BJ (cell line): ENCODE results near the gene ALX4. TPM values are rescaled to one million over a fixed set of nuclear protein-coding genes. Genes with fewer than 3 reads are reported as not detected.

Experiments
- CTCF ChIA-PET: fragments of 350-600 bp; formaldehyde crosslinking; extraction: SDS; loops from one replicate; lab custom pipeline; 2021; ENCODE audit warnings: antibody characterized with exemption, inconsistent platforms; lab: Yijun Ruan, JAX
- POLR2A ChIA-PET: fragments of 300-600 bp; sonication (Branson Sonifier 250); formaldehyde crosslinking; extraction: SDS; loops from one replicate; lab custom pipeline; 2021; ENCODE audit warnings: antibody characterized with exemption; lab: Charles Lee
- DNase-seq: peaks from one replicate; pipeline ENCODE4 v3.0.0-alpha.2; 2011; ENCODE audit warnings: low read depth
- H3K27me3 ChIP-seq: 2 replicates; pipeline ENCODE4 v1.6.0; 2011; ENCODE audit warnings: low read length; ENCODE audit not compliant: control insufficient read depth, insufficient read depth
- H3K36me3 ChIP-seq: 2 replicates; pipeline ENCODE4 v1.5.1; 2011; ENCODE audit warnings: low read length; ENCODE audit not compliant: control insufficient read depth, insufficient read depth
- H3K4me3 ChIP-seq: 2 replicates; pipeline ENCODE4 v1.5.1; 2011; ENCODE audit warnings: low read depth, mild to moderate bottlenecking, control low read depth, low read length
- CTCF ChIP-seq: IDR thresholded peaks from 2 replicates; pipeline ENCODE4 v1.5.1; 2011; ENCODE audit warnings: low read depth, mild to moderate bottlenecking, control low read depth, inconsistent platforms, low read length, moderate library complexity; ENCODE audit not compliant: insufficient read depth
- polyA plus RNA-seq: library from polyadenylated mRNA; depleted of rRNA; stranded (reverse); fragments of >200 nt; gene quantifications from 2 replicates; pipeline ENCODE4 v1.2.3, GENCODE V29; 2011

ALX4 gene
- polyA plus RNA-seq, 1 experiment: 2.2 TPM

GRCh38 chr11:44321059-44321458 lies 11.1 kb upstream of the ALX4 start:
- POLR2A ChIA-PET: no interaction called here
- CTCF ChIA-PET: no interaction called here
- no peak for DNase-seq

GRCh38 chr11:44320289-44320973 lies 10.5 kb upstream of the ALX4 start:
- POLR2A ChIA-PET: no interaction called here
- DNase-seq: no peak
- CTCF ChIA-PET: interaction anchor here (0.6 kb wide), 1 partner anchor 193 kb away, joined by 7 read pairs; no protein-coding TSS in a partner anchor
- no peak overlapping the region for H3K4me3 ChIP-seq
- no peaks in the 10 kb centered on the region for H3K36me3 ChIP-seq
- peaks cover 38% of the 10 kb centered on the region for H3K27me3 ChIP-seq
- TF ChIP-seq CTCF: no peak

More at GRCh38 chr11:44321059-44321458, 11.1 kb upstream of the ALX4 start:
- no peaks in the 10 kb centered on the region for H3K36me3 ChIP-seq
- peaks cover 38% of the 10 kb centered on the region for H3K27me3 ChIP-seq
- no peak overlapping the region for H3K4me3 ChIP-seq
- no peak for TF ChIP-seq CTCF

- ChIA-PET CTCF (interaction anchor here (0.6 kb wide), 1 partner anchor 194 kb away, joined by 7 read pairs; no protein-coding TSS in a partner anchor), POLR2A (no interaction called here)
- Histone ChIP-seq H3K4me3 (no peak overlapping the region), H3K36me3 (no peaks in the 10 kb centered on the region), H3K27me3 (peaks cover 40% of the 10 kb centered on the region)
- no peak for DNase-seq
- no peak for TF ChIP-seq CTCF
Observed at GRCh38 chr11:44319552-44320288, 9.8 kb upstream of the ALX4 start.

GRCh38 chr11:44319170-44319551 lies 9.2 kb upstream of the ALX4 start:
- no peak for TF ChIP-seq CTCF
- ChIA-PET POLR2A (no interaction called here), CTCF (no interaction called here)
- no peak for DNase-seq
- Histone ChIP-seq H3K4me3 (no peak overlapping the region), H3K27me3 (peaks cover 42% of the 10 kb centered on the region), H3K36me3 (no peaks in the 10 kb centered on the region)

- Histone ChIP-seq H3K4me3 (no peak overlapping the region), H3K27me3 (peaks cover 38% of the 10 kb centered on the region), H3K36me3 (no peaks in the 10 kb centered on the region)
- no peak for DNase-seq
- POLR2A ChIA-PET: no interaction called here
- CTCF ChIA-PET: no interaction called here
- TF ChIP-seq CTCF: no peak
Observed at GRCh38 chr11:44318369-44318768, 8.4 kb upstream of the ALX4 start.
